Measurements from ENCODE around the gene BPIFB4. TPM values are rescaled to one million over a fixed set of nuclear protein-coding genes. Genes with fewer than 3 reads are reported as not detected.

Gene BPIFB4
- not detected in 3 replicates for polyA plus RNA-seq
- polyA plus RNA-seq (2011; ENCODE audit: low read depth), result not detected
- not detected in 2 replicates for polyA plus RNA-seq (2011; cell fraction: cytosol; rRNA removed)
- not detected in 2 replicates for polyA plus RNA-seq (2011; cell fraction: nucleus; rRNA removed)
- polyA plus RNA-seq (2012; ENCODE audit: low replicate concordance), result not detected in 2 replicates
- not detected in 3 replicates for polyA minus RNA-seq
- not detected for polyA minus RNA-seq (2011; cell fraction: cytosol; rRNA and poly(A)+ RNA removed)
- polyA minus RNA-seq (2011; cell fraction: nucleus; rRNA and poly(A)+ RNA removed), result not detected in 2 replicates

GRCh38 chr20:33079259-33079658 is at the start of gene BPIFB4:
Gene BPIFB4, plus strand, starts transcription at chr20:33079643. Its CDS starts 1,884 bp downstream, at chr20:33081527.
- no peak within 1 kb of the TSS for H3K4me2 ChIP-seq (ENCODE audit: control insufficient read depth, extremely low read depth, insufficient read depth, low read depth, low read length)
- no peaks in the 10 kb centered on the region for H3K9me1 ChIP-seq (ENCODE audit: control insufficient read depth, extremely low read depth, insufficient read depth, low read length)
- no peaks in the 10 kb centered on the region for H3K9me3 ChIP-seq (ENCODE audit: control insufficient read depth, low read depth, low read length)
- H3K4me3 ChIP-seq (ENCODE audit: control insufficient read depth in 2 of 3, extremely low read depth in 1 of 3, insufficient read depth in 2 of 3, low read depth in 1 of 3, low read length in 3 of 3), result no peak within 1 kb of the TSS
- no peaks in the 10 kb centered on the region for H3K79me2 ChIP-seq (ENCODE audit: control insufficient read depth, insufficient read depth, low read length)
- dilution Hi-C loops (cut with MboI; ENCODE audit: extremely low pct_ligation_motif_present, low sequenced_read_pairs), result no loop called here
- FAIRE-seq (no peak), DNase-seq (ENCODE audit: low read depth, low spot score) (no peak)
- no peak within 1 kb of the TSS for H2AFZ ChIP-seq (ENCODE audit: control insufficient read depth, low read length)
- H3K27ac ChIP-seq (ENCODE audit: control insufficient read depth, insufficient read depth, low read length), result no peak within 1 kb of the TSS
- H3K4me1 ChIP-seq (ENCODE audit: control insufficient read depth, extremely low read depth, insufficient read depth, low read length), result no peaks in the 10 kb centered on the region
- no peak within 1 kb of the TSS for H3K9ac ChIP-seq (ENCODE audit: control insufficient read depth, extremely low read depth, insufficient read depth, low read length)
- no peaks in the 10 kb centered on the region for H3K36me3 ChIP-seq (ENCODE audit: control insufficient read depth in 2 of 2, extremely low read depth in 1 of 2, insufficient read depth in 2 of 2, low read length in 2 of 2)
- peaks cover 4% of the 10 kb centered on the region for H3K27me3 ChIP-seq (ENCODE audit: control insufficient read depth, extremely low read depth, insufficient read depth, low read length)
- H4K20me1 ChIP-seq (ENCODE audit: control insufficient read depth, extremely low read depth, insufficient read depth, low read length), result no peaks in the 10 kb centered on the region
- TF ChIP-seq, protein P1, sequence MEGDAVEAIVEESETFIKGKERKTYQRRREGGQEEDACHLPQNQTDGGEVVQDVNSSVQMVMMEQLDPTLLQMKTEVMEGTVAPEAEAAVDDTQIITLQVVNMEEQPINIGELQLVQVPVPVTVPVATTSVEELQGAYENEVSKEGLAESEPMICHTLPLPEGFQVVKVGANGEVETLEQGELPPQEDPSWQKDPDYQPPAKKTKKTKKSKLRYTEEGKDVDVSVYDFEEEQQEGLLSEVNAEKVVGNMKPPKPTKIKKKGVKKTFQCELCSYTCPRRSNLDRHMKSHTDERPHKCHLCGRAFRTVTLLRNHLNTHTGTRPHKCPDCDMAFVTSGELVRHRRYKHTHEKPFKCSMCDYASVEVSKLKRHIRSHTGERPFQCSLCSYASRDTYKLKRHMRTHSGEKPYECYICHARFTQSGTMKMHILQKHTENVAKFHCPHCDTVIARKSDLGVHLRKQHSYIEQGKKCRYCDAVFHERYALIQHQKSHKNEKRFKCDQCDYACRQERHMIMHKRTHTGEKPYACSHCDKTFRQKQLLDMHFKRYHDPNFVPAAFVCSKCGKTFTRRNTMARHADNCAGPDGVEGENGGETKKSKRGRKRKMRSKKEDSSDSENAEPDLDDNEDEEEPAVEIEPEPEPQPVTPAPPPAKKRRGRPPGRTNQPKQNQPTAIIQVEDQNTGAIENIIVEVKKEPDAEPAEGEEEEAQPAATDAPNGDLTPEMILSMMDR (optimal IDR thresholded peaks at IDR 0.05 in 1 of 3, IDR thresholded peaks at IDR 0.05 in 1 of 3, conservative IDR thresholded peaks at IDR 0.05 in 1 of 3; ENCODE audit: extremely low read depth in 1 of 3, insufficient read depth in 2 of 3, low read length in 3 of 3), result no peak
- TF ChIP-seq EZH2 (IDR thresholded peaks at IDR 0.05; ENCODE audit: low read length), result no peak

DNA sequence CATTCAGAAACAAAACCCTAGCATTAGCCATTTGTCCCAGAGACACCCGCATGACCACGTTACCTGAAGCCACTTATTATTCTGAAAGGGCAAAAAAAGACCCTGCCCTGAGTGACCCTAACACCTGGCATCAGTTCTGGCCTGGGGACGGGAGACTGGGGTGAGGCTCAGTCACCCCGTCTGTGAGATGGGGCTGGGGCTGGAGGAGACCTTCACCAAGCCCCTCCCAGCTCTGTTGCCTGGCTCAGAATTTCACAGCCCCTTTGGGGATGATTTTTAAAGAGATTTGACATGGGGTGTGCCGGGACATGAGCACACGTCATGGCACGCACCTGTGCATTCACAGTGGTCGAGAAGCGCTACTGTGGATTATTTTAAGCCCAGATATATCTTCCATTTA is 49.4 kb upstream of the BPIFB4 start:
- H4K20me1 ChIP-seq (ENCODE audit: control insufficient read depth, extremely low read depth, insufficient read depth, low read length), result no peaks in the 10 kb centered on the region
- H3K9me3 ChIP-seq (ENCODE audit: control insufficient read depth, low read depth, low read length), result no peaks in the 10 kb centered on the region
- DNase-seq (ENCODE audit: low read depth, low spot score) (no peak), FAIRE-seq (no peak)
- H3K4me2 ChIP-seq (ENCODE audit: control insufficient read depth, extremely low read depth, insufficient read depth, low read depth, low read length), result no peak overlapping the region
- H3K4me3 ChIP-seq (ENCODE audit: control insufficient read depth in 2 of 3, extremely low read depth in 1 of 3, insufficient read depth in 2 of 3, low read depth in 1 of 3, low read length in 3 of 3), result no peak overlapping the region
- H2AFZ ChIP-seq (ENCODE audit: control insufficient read depth, low read length), result no peak overlapping the region
- no peaks in the 10 kb centered on the region for H3K79me2 ChIP-seq (ENCODE audit: control insufficient read depth, insufficient read depth, low read length)
- H3K9me1 ChIP-seq (ENCODE audit: control insufficient read depth, extremely low read depth, insufficient read depth, low read length), result no peaks in the 10 kb centered on the region
- H3K4me1 ChIP-seq (ENCODE audit: control insufficient read depth, extremely low read depth, insufficient read depth, low read length), result no peaks in the 10 kb centered on the region
- no peak overlapping the region for H3K9ac ChIP-seq (ENCODE audit: control insufficient read depth, extremely low read depth, insufficient read depth, low read length)
- dilution Hi-C loops (cut with MboI; ENCODE audit: extremely low pct_ligation_motif_present, low sequenced_read_pairs), result no loop called here
- no peak overlapping the region for H3K27ac ChIP-seq (ENCODE audit: control insufficient read depth, insufficient read depth, low read length)
- no peaks in the 10 kb centered on the region for H3K36me3 ChIP-seq (ENCODE audit: control insufficient read depth in 2 of 2, extremely low read depth in 1 of 2, insufficient read depth in 2 of 2, low read length in 2 of 2)
- H3K27me3 ChIP-seq (ENCODE audit: control insufficient read depth, extremely low read depth, insufficient read depth, low read length), result no peaks in the 10 kb centered on the region
- no peak for TF ChIP-seq EZH2 (IDR thresholded peaks at IDR 0.05; ENCODE audit: low read length)
- TF ChIP-seq, protein P1 (optimal IDR thresholded peaks at IDR 0.05 in 1 of 3, IDR thresholded peaks at IDR 0.05 in 1 of 3, conservative IDR thresholded peaks at IDR 0.05 in 1 of 3; ENCODE audit: extremely low read depth in 1 of 3, insufficient read depth in 2 of 3, low read length in 3 of 3), result no peak
